ENCODE measurements around the gene PTPRG.

DNA sequence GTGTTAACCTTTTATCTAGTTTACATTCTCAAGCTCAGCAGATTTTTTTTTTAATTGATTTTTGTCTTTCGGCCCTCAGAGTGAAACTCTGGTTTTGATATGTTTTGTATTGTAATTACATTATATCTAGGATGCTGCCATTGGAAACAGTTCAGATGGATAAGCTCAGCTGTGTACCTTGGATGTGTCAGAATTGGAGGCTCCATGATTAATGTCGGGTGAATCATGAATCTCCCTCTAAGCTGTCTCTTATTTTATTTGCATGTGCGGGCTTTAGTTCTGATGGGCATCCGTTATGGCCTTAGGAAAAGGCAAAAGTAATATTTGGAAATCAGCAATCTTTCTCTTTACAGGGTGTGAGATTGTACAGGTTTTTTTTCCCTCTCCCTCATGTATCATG is 4.2 kb downstream of the PTPRG start:
- no peak for TF ChIP-seq EZH2 (IDR thresholded peaks at IDR 0.05; ENCODE audit: low read length, unreplicated experiment)
- TF ChIP-seq, protein P1, sequence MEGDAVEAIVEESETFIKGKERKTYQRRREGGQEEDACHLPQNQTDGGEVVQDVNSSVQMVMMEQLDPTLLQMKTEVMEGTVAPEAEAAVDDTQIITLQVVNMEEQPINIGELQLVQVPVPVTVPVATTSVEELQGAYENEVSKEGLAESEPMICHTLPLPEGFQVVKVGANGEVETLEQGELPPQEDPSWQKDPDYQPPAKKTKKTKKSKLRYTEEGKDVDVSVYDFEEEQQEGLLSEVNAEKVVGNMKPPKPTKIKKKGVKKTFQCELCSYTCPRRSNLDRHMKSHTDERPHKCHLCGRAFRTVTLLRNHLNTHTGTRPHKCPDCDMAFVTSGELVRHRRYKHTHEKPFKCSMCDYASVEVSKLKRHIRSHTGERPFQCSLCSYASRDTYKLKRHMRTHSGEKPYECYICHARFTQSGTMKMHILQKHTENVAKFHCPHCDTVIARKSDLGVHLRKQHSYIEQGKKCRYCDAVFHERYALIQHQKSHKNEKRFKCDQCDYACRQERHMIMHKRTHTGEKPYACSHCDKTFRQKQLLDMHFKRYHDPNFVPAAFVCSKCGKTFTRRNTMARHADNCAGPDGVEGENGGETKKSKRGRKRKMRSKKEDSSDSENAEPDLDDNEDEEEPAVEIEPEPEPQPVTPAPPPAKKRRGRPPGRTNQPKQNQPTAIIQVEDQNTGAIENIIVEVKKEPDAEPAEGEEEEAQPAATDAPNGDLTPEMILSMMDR (conservative IDR thresholded peaks at IDR 0.05; ENCODE audit: low read depth, low read length), result no peak
- TF ChIP-seq EZH2phosphoT487 (IDR thresholded peaks at IDR 0.05; ENCODE audit: borderline replicate concordance, low read length), result no peak

Measured in PC-3 (cell line).